HUES48 (cell line): ENCODE results near the gene MID1.
A peak's percentile ranks its signal among the peaks of the same experiment; 100 is the strongest.
"Not testable (repeated sequence)": the region's sequence is repeated elsewhere in the genome, so short reads cannot be mapped to it uniquely, and the experiment has no call there.

ENCODE experiments used
- H3K27ac ChIP-seq: one replicate; pipeline ENCODE4 v1.7.0; 2013; ENCODE audit warnings: low read depth, low read length, inconsistent platforms
- H3K27me3 ChIP-seq: 2 replicates; pipeline ENCODE4 v1.6.1; 2013; ENCODE audit warnings: mild to moderate bottlenecking, low read length; ENCODE audit not compliant: control insufficient read depth, insufficient read depth
- H3K36me3 ChIP-seq: 2 replicates; pipeline ENCODE4 v1.6.1; 2013; ENCODE audit warnings: low read length; ENCODE audit not compliant: control insufficient read depth, insufficient read depth
- H3K4me1 ChIP-seq: 2 replicates; pipeline ENCODE4 v1.6.1; 2013; ENCODE audit warnings: mild to moderate bottlenecking, low read length; ENCODE audit not compliant: control insufficient read depth, insufficient read depth
- H3K4me3 ChIP-seq: 2 replicates; pipeline ENCODE4 v1.5.1; 2013; ENCODE audit warnings: mild to moderate bottlenecking, low read depth, low read length
- H3K9ac ChIP-seq: 2 replicates; pipeline ENCODE4 v1.6.1; 2013; ENCODE audit warnings: mild to moderate bottlenecking, low read depth, low read length, moderate library complexity
- H3K9me3 ChIP-seq: 2 replicates; pipeline ENCODE4 v1.6.1; 2013; ENCODE audit warnings: low read length; ENCODE audit not compliant: control insufficient read depth, insufficient read depth

Gene MID1

DNA sequence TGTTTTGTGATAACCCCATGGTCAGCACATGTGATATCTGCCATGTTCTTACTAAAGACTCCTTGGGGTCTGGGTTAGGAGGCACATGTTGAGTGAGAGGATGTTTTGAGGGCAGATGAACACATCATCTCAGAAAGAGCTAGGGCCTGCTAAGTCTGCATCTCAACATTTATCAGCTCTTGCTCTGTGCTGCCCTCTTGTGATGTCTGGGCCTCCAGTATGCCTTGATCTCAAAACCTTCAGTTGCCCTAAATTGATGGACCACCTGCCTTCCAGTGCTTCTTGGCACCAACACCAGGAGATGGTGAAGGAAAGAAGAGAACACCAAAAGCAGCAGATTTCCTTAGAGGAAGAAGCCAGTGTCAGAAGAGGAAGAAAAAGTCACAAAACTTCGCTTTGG, 22.5 kb downstream of the MID1 start:
- Histone ChIP-seq H3K27ac (no peak overlapping the region), H3K36me3 (no peaks in the 10 kb centered on the region), H3K4me1 (peaks cover 41% of the 10 kb centered on the region), H3K4me3 (no peak overlapping the region), H3K9me3 (no peaks in the 10 kb centered on the region), H3K9ac (no peak overlapping the region), H3K27me3 (no peaks in the 10 kb centered on the region)

DNA sequence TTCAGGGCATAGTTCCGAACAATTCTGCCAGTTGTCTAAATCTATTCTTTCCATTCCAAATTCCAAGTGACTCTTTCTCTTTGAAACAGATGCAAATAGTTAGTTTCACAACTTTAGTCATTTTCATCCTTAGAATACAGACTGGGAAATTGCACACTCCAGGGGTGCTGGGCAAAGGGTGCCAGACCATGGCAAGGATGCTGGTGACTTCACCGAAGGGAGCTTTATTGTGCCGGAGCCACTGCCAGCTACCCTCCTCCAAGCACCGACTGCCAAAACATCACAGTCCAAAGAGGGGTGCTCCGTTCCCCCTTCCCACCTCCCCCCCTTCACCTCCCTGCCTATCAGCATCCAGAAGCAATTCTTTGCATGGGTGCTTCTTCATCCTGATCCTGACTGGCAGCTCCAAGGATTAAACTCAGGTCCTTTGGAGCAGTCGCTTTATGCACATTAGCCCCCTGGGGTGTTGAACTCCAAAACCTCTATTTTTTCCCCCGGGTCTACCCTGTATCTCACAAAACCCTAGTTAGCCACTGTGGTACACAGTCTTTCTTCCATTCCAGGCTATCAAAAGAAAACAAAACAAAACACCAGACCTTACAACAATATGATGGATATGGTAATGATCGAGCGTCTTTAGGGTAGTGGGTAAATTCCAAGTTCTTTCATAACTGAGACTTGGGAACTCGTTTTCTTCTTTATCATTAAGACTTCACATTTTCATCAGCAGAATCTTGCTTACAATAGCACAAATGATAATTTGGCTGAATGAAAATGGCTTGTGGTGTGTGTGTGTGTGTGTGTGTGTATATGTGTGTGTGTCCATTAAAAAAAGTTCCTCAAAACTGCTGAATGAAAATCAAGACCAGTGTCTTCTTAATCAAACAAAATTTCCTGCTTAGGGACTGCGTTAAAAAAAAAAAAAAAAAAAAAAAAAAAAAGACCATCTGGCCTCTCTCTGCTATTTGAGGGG, 28.7 kb downstream of the MID1 start:
- Histone ChIP-seq H3K36me3 (no peaks in the 10 kb centered on the region), H3K27me3 (no peaks in the 10 kb centered on the region), H3K9ac (no peak overlapping the region), H3K4me3 (no peak overlapping the region), H3K9me3 (no peaks in the 10 kb centered on the region), H3K27ac (no peak overlapping the region), H3K4me1 (peaks cover 39% of the 10 kb centered on the region)

DNA sequence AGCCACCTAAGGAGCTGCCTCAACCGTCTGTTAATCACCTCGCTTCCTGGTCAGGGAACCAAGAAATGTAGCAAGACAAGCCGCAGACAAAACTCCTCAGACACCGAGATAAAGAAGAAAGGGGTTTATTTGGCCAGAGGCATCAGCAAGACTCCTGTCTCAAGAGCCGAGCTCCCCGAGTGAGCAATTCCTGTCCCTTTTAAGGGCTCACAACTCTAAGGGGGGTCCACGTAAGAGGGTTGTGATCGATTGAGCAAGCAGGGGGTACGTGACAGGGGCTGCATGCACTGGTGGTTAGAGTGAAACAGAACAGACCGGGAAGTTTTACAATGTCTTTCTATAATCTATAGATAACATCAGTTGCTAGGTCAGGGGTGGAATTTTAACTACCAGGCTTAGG, 30.6 kb downstream of the MID1 start:
- not testable (repeated sequence) for H3K9me3 ChIP-seq, H3K36me3 ChIP-seq, H3K4me3 ChIP-seq, H3K27me3 ChIP-seq, H3K9ac ChIP-seq
- Histone ChIP-seq H3K27ac (peak overlapping the region; percentile 25), H3K4me1 (peaks cover 36% of the 10 kb centered on the region)

DNA sequence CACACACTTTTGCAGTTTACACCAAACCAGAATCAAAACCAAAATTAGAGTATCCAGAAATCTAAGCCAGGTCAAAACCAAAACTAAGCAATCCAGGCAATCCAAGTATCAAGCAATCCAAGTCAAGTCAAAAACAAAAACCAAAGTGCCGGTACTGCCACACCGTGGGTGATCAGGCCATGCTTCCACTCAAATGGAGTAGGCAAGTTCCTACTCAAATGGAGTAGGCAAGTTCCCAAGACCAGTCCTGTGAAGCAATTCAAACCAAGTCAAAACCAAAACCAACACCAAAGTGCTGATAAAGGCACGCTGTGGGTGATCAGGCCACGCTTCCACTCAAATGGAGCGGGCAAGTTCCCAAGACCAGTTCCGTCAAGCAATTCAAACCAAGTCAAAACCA, 31.3 kb downstream of the MID1 start:
- H3K9me3 ChIP-seq: no peaks in the 10 kb centered on the region
- H3K27me3 ChIP-seq: no peaks in the 10 kb centered on the region
- H3K27ac ChIP-seq: no peak overlapping the region
- no peak overlapping the region for H3K9ac ChIP-seq
- no peak overlapping the region for H3K4me3 ChIP-seq
- no peaks in the 10 kb centered on the region for H3K36me3 ChIP-seq
- peaks cover 36% of the 10 kb centered on the region for H3K4me1 ChIP-seq

DNA sequence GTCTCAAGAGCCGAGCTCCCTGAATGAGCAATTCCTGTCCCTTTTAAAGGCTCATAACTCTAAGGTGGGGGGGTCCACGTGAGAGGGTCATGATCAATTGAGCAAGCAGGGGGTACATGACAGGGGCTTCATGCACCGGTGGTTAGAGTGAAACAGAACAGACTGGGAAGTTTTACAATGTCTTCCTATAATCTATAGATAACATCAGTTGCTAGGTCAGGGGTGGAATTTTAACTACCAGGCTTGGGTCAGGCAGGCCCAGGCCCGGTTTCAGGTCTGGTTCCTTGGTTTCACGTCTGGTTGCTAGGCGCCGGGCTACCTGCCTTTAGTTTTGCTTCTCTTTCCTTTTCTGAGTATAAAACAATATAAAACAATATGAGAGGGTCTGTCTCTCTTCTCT, 35.5 kb downstream of the MID1 start:
- H3K27me3 ChIP-seq, H3K9me3 ChIP-seq, H3K27ac ChIP-seq, H3K9ac ChIP-seq, H3K4me3 ChIP-seq, H3K36me3 ChIP-seq: not testable (repeated sequence)
- peaks cover 25% of the 10 kb centered on the region for H3K4me1 ChIP-seq

DNA sequence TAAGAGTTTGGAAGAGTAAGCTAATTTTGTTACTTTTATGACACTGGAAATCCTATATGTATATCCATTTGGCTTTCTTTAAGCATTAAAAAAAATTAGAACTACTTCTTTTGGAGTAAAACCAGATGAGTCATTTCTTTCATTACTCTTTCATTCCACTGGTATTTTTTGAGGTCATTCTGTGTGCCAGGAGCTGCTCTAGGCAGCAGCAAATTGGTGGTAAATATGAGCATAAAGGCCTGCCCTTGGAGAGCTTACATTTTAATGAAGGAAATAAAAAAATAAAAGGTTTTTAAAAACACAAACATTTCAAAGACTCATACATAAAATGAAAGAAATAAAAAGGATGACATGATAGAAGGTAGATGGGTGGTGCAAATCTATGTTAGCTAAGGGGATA, 37.4 kb downstream of the MID1 start:
- H3K4me1 ChIP-seq: peaks cover 32% of the 10 kb centered on the region

DNA sequence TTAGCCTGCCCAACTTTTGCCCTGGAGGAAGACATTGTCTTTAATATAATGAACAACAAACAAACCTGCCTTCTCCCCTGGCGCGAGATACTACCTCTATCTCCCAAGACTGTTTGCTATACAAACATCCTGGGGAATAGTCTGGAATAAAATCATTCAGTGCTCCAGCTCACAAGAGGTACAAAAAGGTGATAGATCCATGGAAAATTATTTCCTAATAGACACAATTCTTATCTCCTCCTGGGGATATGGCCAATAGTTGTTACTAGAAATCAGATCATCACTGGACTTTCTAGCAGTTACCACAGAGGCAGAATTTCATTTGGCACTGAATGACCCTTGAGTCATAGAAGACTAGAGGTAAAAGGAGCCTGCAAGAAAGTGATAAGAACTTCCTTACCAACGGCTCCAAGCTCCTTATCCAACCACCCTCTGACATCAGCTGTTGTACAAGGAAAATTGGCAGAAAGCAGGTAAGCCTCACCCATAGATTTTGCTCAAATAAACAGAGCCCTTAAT, 38.1 kb downstream of the MID1 start:
- no peaks in the 10 kb centered on the region for H3K9me3 ChIP-seq
- H3K4me3 ChIP-seq: no peak overlapping the region
- peaks cover 30% of the 10 kb centered on the region for H3K4me1 ChIP-seq
- H3K9ac ChIP-seq: no peak overlapping the region
- H3K27me3 ChIP-seq: no peaks in the 10 kb centered on the region
- H3K27ac ChIP-seq: no peak overlapping the region
- H3K36me3 ChIP-seq: no peaks in the 10 kb centered on the region

More for the DNA sequence above, 37.4 kb downstream of the MID1 start:
- Histone ChIP-seq H3K4me3 (no peak overlapping the region), H3K9ac (no peak overlapping the region), H3K27ac (no peak overlapping the region), H3K27me3 (no peaks in the 10 kb centered on the region), H3K36me3 (no peaks in the 10 kb centered on the region), H3K9me3 (no peaks in the 10 kb centered on the region)

DNA sequence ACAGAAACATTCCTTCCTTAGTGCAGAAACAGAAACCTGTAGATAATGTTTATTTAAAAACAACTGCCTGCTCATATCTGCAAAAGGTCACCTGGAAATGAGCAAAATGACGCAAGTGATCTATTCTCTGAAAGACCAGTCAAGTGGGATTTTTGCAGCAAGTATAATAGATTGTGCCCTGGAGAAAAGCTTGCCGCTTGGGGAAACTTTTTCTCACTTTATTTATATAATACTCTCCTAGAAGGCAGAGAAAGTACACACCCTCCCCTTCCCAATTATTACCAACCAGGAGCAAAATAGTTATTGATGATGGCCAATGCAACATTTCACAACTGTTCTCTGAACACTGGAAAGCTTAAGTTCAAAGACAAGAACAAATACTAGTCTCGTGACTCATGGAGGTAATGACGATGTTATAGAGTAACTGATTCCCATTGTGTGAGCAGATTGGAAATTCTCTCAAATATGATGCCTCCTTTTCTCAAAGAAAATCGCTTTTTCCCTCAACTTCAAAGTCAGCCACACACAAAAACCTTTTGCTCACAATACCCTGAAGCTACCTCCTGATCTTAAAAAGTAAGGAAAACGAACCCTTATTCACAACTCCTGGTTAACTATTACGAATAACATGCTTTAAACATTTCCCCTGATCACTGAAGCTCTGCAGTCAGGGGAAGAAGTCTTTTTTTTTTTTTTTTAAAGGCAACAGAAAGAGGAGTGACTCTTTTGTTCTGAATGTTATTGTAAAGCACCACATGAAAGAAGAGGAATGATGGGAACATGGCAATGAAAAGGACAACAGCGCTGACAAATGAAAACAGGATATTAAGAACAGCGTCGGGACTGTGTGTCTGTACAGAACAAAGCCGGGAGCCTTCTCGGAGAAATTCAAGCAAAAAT, 41.0 kb downstream of the MID1 start:
- peak overlapping the region; percentile 41; the same call in 1 of the 2 replicates for H3K9ac ChIP-seq
- no peaks in the 10 kb centered on the region for H3K9me3 ChIP-seq
- H3K4me3 ChIP-seq: no peak overlapping the region
- H3K36me3 ChIP-seq: no peaks in the 10 kb centered on the region
- H3K27me3 ChIP-seq: no peaks in the 10 kb centered on the region
- H3K4me1 ChIP-seq: peaks cover 39% of the 10 kb centered on the region
- peak overlapping the region; percentile 61 for H3K27ac ChIP-seq

DNA sequence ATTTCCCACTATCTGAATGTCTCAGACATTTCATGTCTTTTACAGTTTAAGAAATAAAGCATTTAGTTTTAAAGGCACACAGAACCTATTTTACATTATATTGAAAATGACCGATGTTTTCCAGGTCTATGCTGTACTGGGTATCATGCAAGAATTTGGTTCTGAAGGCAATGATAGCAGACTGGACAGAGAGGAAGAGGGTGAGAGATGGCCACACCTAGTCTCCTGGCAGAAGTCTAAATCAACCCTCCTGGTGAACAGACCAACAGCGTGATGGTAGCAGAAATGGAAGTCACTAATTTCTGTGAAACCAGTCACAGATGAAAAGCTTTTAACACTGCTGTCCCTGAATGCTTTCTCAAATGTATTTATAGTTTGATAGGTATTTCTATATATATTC, 41.9 kb downstream of the MID1 start:
- Histone ChIP-seq H3K36me3 (no peaks in the 10 kb centered on the region), H3K9me3 (no peaks in the 10 kb centered on the region), H3K4me3 (no peak overlapping the region), H3K27me3 (no peaks in the 10 kb centered on the region), H3K9ac (no peak overlapping the region), H3K4me1 (peaks cover 39% of the 10 kb centered on the region), H3K27ac (no peak overlapping the region)

DNA sequence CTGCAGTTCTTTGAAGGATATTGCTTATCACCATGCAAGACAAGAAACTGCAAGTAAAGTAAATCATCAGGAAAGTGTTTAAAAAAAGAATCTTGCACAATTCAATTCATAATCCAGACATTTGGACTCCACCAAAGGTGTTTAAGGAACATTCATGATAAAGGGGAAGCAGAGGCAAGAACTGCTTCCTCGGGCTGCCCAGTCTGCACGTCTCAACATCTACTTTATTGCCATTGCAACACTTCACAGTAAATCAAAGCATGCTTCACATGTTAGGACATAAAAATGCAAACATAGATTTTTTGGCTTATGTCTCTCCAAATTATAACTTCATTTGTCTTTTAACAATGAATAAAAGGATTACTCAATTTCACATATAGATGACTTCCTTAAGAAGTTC, 42.5 kb downstream of the MID1 start:
- H3K36me3 ChIP-seq: no peaks in the 10 kb centered on the region
- no peak overlapping the region for H3K9ac ChIP-seq
- no peak overlapping the region for H3K4me3 ChIP-seq
- no peak overlapping the region for H3K27ac ChIP-seq
- H3K27me3 ChIP-seq: no peaks in the 10 kb centered on the region
- H3K4me1 ChIP-seq: peaks cover 39% of the 10 kb centered on the region
- H3K9me3 ChIP-seq: no peaks in the 10 kb centered on the region
